HG02938 (cell line): ENCODE results near the gene EGFR.

ENCODE experiments used
- ATAC-seq: cut with Tn5 transposase; IDR thresholded peaks from one replicate; pipeline ENCODE4 v1.9.1; 2021; ENCODE audit warnings: mild to moderate bottlenecking, moderate library complexity; ENCODE audit not compliant: unreplicated experiment

EGFR gene

GRCh38 chr7:55006499-55006898 lies 12.3 kb upstream of the EGFR start:
- ATAC-seq: no peak

GRCh38 chr7:55013851-55014250 lies 5.0 kb upstream of the EGFR start:
- ATAC-seq: no peak

- no peak for ATAC-seq
Measured at GRCh38 chr7:55016061-55016745, 2.6 kb upstream of the EGFR start.

- no peak for ATAC-seq
Measured at GRCh38 chr7:55016746-55017090, 2.1 kb upstream of the EGFR start.

- ATAC-seq: no peak
Measured at GRCh38 chr7:55017841-55018240, 976 bp upstream of the EGFR start.

GRCh38 chr7:55019191-55019690 lies 424 bp downstream of the EGFR start:
- no peak for ATAC-seq

GRCh38 chr7:55019691-55020465 lies 1.1 kb downstream of the EGFR start:
- no peak for ATAC-seq

- ATAC-seq: no peak
Measured at GRCh38 chr7:55020466-55020871, 1.7 kb downstream of the EGFR start.

GRCh38 chr7:55021053-55021452 lies 2.2 kb downstream of the EGFR start:
- ATAC-seq: no peak

GRCh38 chr7:55022002-55022985 lies 3.5 kb downstream of the EGFR start:
- ATAC-seq: no peak

- no peak for ATAC-seq
Measured at GRCh38 chr7:55023841-55024505, 5.2 kb downstream of the EGFR start.

GRCh38 chr7:55024776-55025175 lies 6.0 kb downstream of the EGFR start:
- no peak for ATAC-seq

- ATAC-seq: no peak
Measured at GRCh38 chr7:55026086-55026790, 7.4 kb downstream of the EGFR start.

GRCh38 chr7:55026867-55027490 lies 8.2 kb downstream of the EGFR start:
- ATAC-seq: no peak

- no peak for ATAC-seq
Measured at GRCh38 chr7:55028011-55028410, 9.2 kb downstream of the EGFR start.

GRCh38 chr7:55030314-55030713 lies 11.5 kb downstream of the EGFR start:
- no peak for ATAC-seq

GRCh38 chr7:55031075-55031474 lies 12.3 kb downstream of the EGFR start:
- no peak for ATAC-seq

GRCh38 chr7:55032069-55032699 lies 13.4 kb downstream of the EGFR start:
- no peak for ATAC-seq

GRCh38 chr7:55033236-55033846 lies 14.5 kb downstream of the EGFR start:
- no peak for ATAC-seq
